Fibroblast of skin of right quadriceps (primary cell): ENCODE measurements around the gene DMBX1.
A peak's percentile ranks its signal among the peaks of the same experiment; 100 is the strongest.

Source experiments
- DNase-seq: peaks from one replicate; pipeline ENCODE4 v3.0.0-alpha.2; 2013

The DMBX1 gene

GRCh38 chr1:46489638-46490405, at the start of gene DMBX1:
TSS of gene DMBX1 (plus strand) at chr1:46489836. CDS start at chr1:46507011, 17,175 bp downstream.
- no peak for DNase-seq

- no peak for DNase-seq
These were observed 49.2 kb upstream of the DMBX1 start for GRCh38 chr1:46440478-46440877.

DNA sequence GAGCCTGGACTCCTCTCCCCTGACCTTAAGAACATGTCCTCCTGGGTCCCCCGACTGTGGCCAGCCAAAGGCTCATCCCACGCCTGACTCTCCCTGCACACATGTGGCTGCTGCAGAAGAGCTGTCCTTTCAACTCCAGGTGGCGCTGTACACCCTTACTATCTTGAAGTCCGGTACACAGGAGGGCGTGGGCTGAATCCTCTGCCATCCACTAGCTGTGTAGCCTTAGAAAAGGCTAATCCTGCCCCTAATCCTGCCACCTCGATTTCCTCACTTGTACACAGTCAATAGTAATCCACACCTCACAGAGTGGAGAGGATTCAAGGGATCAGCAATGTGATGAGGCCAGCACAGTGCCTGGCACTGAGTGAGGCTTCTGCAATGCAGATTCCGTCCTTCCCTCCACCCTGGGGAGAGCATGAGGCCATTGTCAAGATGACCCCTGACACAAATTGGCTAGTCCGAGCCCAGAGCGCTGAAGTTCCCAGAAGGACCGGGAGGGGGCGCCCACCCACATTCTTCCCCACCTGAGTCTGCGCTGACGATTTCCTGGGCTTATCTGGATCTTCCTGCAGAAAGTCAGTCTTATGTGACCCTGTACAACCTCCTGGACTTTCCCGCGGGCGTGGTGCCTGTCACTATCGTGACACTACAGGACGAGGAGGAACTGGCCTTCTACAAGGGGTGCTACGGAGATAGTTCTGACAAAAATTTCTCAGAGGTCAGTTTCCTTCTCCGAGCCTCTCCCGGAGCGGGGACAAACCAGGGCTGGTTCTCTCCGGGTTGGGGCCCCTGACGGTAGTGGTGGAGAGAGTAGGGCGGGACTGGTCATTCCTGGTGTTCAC, 47.1 kb upstream of the DMBX1 start:
- peak; percentile 68 for DNase-seq

- DNase-seq, result no peak
These were observed 45.2 kb upstream of the DMBX1 start for GRCh38 chr1:46444466-46444865.

GRCh38 chr1:46445773-46446256, 43.8 kb upstream of the DMBX1 start:
- no peak for DNase-seq

DNA sequence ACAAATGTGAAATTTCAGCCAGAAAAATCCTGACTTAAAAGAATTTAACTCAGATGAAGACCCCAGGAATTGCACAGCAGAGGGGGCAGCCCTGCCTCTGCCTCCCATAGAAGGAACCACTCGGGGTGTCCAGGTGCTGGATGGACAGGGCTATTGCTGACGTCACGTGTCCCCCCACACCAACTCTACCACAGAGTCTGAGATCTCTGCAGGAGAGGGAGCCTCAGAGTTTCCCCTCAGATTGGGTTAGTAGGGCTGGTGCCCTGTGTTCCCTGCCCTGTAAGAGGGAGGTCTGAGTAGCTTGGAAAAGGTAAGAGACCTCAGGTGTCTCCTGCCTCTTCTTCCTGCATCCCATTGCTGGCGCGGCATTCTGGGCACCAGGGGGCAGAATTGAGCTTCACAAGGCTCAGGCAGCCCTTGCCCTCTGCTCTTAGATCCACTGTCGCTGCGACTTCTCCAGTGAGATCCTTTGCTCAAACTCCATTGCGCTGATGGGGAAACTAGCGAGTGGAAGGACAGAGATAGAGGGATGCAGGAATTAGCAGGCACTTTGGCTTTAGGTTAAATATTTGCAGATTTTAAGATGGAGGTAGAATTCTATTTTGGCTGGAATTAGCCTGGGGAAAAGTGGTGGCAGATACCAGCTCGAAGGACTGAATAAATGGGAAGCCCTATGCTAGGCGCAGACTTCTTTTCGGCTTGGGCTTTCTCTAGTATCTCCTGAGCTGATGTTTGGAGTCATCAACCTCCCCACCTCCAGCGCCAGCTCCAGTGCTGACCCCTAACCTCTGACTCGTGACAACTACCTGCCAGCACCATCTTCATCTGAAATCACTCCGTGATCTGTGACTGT, 42.8 kb upstream of the DMBX1 start:
- DNase-seq, result peak; percentile 49

DNA sequence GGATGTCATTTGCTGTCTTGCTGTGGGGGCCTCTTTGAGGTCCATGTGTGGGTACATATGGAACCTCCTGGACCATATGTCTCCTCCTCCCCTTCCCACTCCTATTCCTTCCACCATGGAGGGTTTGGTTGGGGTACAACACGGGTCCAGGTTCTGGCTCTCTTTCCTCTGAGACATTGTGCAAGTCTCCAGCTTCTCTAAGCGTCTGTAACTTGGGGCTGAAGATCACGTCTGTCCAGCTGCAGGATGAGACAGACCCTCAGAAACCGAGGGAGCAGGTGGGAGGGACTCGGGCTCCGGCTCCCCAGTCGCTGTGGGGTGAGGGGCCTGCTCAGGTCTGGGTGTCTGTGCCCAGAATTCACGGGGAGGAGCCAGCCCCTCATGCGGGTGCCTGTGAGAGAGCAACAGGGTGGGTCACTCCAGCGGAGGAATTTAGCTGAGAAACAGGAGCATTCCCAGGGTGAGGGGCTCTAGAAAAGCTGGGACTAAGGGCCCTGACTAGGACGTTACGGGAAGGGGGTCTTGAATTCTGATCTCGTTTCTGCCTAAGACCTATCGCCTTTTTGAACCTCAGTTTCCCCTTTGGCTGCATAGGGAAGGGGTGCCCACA, 42.0 kb upstream of the DMBX1 start:
- DNase-seq, result no peak

DNA sequence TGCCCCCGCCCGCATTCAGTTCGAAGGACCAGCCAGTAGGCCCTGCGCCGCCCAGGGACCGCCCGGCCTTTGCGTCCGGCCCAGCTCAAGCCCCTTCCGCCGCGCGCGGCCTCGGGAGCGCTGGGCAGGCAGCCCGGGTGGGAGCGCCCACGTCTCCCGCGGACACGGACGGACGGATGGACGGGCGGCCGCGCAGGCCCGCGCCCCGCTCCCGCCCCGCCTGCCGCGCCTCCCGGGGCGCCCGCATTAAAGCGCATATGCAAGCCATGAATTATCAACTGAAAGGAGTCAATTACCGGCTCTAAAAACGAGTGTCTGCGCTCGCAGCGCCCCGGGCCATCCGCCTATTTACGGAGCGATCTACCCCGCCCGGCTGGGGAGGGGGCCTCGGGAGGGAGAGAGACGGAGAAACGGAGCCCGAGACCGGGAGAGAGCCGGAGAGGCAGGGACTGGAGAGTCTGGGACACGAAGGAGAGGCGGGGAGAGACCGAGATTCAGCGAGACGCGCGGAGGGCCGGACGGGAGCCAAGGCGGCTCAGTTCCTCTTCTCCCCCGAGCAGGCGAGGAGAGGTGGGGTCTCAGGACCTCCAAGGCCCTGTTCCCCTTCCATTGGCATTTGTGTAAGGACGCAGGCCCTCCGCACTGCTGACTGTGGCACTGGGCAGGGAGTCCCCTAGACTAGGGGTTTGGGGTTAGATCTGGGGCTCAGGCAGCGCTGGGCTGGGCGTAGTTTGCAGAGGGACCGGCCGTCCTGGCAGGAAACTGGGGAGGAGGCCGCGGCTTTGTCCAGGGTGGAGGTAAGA, 41.3 kb upstream of the DMBX1 start:
- DNase-seq, result no peak

DNA sequence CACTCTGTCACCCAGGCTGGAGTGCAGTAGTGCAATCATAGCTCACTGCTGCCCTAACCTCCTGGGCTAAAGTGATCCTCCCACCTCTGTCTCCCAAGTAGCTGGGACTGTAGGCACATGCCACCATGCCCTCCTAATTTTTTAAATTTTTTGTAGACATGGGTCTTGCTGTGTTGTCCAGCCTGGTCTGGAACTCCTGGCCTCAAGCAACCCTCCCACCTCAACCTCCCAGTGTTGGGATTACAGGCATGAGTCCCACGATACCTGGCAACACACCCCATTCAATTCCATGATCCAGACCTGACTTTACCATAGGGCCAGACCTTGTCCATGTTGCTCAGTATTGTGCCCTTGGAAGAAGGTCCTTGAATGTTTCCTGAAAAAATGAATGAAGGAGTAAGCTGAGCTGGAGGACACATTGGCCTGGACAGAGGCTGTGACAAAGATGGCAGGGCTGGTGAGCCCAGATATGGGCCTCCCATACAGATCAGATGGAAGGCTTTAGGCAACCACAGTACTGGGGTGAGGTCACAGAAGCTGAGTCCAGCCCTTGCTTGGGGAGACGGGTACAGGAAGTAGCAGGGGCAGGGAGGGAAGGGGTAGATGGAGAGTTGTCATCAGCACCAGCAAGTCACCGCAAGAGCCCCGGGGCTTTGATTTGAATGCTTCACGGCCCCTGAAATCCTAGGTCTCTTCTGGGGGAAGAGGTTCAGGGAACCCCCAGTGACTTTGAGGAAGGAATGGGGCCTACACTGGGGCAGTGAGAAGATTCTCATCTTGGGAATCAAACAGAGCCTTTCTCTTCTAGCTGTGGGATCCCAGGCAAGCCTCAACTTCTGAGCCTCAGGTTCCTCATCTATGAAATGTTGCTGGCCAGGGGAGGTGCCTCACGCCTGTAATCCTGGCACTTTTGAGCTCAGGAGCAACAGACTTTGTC, 40.1 kb upstream of the DMBX1 start:
- no peak for DNase-seq

- no peak for DNase-seq
These were observed 39.5 kb upstream of the DMBX1 start for GRCh38 chr1:46450160-46450517.

GRCh38 chr1:46451948-46452930, 37.4 kb upstream of the DMBX1 start:
- DNase-seq, result no peak

DNA sequence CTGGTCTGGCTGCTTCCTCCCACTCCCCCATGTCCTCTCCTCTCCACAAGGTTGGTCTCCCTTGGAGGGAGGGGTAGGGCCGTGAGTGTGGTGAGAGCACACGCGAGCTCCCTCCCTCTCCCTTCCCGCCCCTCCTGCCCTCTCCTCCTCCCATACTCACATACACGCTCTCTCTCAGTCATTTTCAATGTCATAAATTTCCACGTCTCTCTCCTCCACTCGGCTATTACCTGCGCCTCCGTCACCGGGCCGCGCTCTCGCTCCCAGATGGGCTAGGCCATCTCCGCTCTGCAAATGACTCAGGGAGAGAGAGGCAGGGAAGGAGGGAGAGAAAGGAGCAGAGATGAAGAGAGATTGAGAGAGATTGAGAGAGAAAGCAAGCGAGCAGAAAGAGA, 36.7 kb upstream of the DMBX1 start:
- DNase-seq, result no peak

GRCh38 chr1:46453449-46453848, 36.2 kb upstream of the DMBX1 start:
- no peak for DNase-seq

DNA sequence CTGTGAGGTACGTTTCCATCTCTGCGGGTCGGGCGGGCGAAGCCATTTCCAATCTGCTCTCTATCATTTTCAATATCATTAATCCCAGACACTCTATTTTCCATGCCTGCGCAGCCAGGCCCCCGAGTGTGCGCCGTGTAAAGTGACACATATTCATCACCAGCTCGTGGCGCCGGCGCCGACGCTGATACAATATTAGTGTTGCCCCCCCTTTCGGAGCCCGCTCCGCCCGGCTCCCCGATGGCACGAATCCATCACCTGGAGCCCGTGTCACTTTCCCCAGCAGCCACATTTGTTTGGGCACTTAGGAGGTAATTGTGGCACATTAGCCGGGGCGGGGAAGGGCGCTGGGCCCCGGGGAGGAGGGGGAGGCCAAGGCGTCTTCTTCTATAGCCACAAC, 33.7 kb upstream of the DMBX1 start:
- DNase-seq, result no peak

- peak; percentile 26 for DNase-seq
These were observed 33.1 kb upstream of the DMBX1 start for GRCh38 chr1:46456411-46456963.

- no peak for DNase-seq
These were observed 32.5 kb upstream of the DMBX1 start for GRCh38 chr1:46457178-46457577.

GRCh38 chr1:46458190-46458589, 31.4 kb upstream of the DMBX1 start:
- no peak for DNase-seq

GRCh38 chr1:46458846-46459245, 30.8 kb upstream of the DMBX1 start:
- DNase-seq, result no peak

DNA sequence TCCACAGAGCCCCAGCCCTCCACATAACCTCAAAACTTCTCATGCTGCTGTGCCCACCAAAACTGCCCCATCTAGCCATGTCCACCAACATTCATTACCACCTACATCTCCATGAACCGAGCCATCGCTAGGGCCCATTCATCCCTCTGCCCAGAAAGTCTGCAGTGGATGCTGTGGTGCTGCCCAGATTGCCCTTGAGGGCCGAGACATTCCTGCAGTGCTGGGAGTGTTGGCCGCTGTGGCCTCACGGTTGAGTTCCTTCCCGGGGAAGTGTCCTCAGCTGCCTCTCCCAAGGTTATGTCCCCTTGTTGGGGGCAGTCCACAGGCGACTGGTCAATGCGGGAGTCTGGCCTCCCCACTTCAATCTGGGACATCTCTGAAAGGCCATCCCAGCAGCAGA, 30.3 kb upstream of the DMBX1 start:
- DNase-seq, result no peak
